NCI-H345 (cell line): ENCODE results near the gene RWDD2A.
A peak's percentile ranks its signal among the peaks of the same experiment; 100 is the strongest.
"Not testable (repeated sequence)": the region's sequence is repeated elsewhere in the genome, so short reads cannot be mapped to it uniquely, and the experiment has no call there.

Experiments used
- DNase-seq: peaks from one replicate; lab custom pipeline; 2025; lab: John Stamatoyannopoulos, UW

Gene RWDD2A

DNA sequence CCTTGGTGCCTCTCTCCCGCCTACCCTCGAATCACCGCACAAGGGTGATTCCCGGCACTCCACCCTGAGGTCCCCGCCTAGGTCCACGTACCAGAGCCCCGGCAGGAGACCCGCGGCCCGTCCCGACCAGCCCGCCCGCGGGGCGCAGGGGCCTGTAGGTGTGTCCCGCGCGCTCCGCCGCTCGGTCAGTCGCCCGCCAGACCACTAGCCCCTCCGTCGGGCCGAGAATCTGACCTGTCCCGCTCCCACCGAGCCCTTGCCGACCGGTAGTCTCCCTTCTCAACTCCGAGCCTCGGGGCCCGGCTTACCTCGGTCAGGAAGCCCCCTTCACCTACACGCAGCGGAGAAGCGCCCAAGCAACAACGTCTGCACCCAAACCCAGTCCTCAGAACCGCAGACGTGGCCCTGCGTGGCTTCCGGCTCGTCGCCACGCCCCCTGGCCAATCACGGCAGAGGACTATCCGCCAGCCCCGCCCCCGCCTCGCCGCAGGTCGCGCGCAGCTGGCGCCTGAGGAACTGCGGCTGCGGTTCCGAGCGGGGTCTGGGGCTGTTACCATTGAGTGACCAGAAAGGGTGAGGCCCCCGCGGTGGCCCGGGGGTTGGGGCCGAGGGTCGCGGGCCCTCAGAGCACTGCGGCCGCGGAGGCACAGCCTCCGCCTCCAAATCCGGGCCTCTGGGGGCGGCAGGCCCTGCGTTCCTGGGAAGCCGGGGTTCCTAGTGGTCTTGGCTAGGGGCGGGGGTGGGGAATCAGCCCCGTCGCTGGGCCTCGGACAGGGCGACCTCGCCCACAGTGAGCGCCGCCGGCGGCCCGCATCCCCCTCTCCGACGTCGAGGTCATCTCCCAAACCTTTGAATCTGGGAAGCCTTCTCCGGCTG, at the start of gene RWDD2A, which contains the start of gene PGM3:
RWDD2A (plus strand) TSS at position 487 of the 876 bp plus-strand sequence. CDS start 1,095 bp downstream, outside the sequence.
PGM3 (minus strand) TSS at position 395 of the 876 bp plus-strand sequence. CDS start 2,253 bp downstream, outside the sequence.
- DNase-seq = peak; percentile 93

DNA sequence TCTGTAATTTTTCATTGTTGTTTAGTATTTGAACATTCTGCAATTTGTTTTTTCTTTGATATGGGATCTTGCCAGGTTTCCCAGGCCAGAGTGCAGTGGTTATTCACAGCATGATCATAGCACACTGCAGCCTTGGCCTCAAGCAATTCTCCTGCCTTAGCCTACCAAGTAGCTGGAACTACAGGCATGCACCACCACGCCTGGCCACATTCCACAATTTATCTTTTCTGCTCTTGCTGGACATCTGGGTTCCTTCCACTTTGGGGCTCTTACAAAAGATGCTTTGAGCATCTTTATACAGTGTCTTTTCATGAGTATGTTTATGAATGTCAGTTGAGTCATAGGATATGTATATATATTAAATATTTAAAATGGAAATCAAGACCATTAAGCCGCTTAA, 42.0 kb upstream of the RWDD2A start:
- no peak for DNase-seq

DNA sequence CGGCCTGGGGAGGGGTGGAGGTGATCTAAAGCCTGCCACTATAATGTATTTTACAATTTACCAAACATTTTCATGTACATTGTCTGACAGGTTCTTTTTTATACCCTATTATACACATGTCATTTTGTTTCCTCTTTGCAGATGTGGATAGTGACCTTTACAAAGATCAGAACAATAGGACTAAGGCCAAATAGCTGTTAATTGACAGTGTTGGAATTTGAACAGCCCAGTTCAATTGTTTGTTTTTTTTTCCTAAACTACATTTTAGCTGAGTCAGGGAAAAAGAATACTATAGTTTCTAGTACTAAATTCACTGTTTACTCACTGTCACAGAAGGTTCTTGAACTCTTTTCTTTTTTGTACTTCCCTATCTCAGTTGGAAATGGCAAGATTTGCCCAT, 40.2 kb upstream of the RWDD2A start:
- no peak for DNase-seq

DNA sequence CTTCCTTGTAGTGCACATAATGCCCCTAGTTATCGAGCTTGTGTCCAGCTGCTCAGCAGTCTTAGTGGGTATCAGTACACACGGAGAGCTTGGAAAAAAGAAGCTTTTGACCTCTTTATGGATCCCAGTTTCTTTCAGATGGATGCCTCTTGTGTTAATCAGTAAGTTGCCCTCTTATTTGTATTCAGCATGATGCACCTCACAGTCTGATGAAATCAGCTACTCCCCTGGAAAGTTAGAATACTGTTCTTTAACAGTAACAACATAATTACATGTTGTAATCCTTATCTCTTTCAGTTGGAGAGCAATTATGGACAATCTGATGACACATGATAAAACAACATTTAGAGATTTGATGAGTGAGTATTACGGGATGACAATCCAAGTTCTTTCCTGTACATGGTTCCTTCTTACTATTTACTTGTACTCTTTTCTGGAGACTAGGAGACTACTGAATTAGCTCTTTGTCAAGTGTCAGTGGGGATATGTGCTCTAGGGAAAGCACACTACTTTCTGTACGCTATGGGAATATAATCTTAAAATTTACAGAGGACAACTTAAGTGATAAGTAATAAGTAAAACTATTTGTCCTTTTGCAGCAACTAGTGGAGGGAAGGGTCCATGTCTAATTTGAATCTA, 39.2 kb upstream of the RWDD2A start:
- no peak for DNase-seq

DNA sequence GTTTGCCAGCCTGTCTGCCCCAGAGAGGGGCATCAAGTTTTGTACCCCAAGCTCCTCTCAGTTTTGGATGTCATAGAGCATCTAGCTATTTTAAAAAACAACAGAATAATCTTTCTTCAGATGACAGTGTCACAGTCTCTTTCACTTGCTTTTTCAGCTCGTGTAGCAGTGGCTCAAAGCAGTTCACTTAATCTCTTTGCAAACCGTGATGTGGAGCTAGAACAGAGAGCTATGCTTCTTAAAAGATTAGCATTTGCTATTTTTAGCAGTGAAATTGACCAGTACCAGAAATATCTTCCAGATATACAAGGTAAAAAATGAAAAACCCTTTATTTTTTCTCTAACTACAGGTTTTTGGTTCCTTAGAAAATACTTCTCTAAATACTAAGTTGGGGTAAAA, 37.4 kb upstream of the RWDD2A start:
- no peak for DNase-seq

DNA sequence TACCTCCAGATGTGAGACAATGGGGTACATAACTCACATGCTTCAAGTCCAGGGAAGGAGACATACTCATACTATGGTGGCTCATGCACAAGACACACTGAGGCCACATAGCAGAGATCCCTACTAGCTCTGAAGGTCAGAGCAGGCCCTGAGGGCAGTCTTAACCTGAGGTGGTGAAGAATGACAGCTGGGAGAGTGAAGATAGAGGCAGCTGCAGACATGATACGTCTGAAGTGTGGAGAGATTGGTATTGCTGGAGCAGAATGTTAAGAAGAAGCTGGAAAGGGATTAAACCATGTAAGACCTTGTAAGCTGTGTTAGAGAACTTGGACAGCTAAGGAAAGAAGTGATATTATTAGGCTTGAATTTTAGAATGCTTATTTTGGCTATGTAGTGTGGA, 33.0 kb upstream of the RWDD2A start:
- DNase-seq = no peak

DNA sequence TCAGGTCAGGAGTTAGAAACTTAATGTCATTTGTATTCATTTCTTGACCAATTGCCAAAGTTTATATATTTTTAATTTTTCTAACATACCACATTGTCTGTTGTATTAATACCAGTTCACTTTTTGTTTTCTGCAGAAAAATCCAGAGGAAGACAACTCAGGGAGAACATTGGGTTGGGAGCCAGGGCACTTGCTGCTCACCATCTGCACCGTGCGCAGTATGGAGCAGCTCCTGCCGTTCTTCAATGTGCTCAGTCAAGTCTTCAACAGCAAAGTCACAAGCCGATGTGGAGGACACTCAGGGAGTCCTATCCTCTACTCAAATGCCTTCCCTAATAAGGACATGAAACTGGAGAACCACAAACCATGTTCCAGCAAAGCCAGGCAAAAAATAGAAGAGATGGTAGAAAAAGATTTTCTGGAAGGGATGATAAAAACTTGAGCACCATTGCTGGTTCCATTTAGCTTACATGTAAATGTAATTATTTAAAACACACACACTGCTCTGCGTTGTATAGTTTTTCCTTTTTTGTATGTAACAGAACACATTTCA, 25.4 kb upstream of the RWDD2A start:
- no peak for DNase-seq

DNA sequence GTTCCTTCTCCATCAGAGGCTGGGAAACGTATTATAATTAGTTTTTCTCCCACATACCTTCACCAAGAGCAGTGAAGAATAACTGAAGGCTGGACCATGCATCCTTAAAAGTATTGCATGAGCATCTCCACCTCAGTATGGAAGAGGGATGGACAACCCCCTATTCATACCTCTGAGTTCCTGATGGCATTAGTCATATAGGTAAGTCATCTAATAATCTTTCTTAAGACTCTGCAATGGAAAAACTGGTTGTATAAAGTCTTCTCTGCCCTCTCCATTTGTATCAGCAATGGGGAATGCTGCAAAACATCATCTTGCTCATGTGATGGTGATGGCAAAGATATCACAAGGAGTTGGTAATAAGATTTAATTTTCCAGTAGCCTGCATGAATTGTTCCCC, 24.6 kb upstream of the RWDD2A start:
- no peak for DNase-seq

DNA sequence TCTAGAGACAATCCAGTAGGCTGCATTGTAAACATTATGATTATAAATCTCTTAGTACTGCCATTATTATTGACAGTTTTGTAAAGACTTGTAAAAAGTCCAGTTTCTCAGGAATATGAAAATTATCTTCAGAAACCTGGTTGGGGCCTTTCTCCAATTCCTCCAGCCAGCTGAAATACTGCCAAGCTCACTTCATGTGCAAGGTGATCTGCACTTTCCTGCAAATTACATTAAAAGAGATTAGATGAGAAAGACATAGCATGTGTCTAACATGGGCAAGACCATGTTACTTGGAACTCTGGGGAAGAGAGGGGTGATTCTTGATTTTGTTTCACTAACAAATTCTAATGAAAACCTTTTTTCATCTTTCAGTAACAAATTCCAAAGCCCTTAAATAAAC, 24.1 kb upstream of the RWDD2A start:
- no peak for DNase-seq

DNA sequence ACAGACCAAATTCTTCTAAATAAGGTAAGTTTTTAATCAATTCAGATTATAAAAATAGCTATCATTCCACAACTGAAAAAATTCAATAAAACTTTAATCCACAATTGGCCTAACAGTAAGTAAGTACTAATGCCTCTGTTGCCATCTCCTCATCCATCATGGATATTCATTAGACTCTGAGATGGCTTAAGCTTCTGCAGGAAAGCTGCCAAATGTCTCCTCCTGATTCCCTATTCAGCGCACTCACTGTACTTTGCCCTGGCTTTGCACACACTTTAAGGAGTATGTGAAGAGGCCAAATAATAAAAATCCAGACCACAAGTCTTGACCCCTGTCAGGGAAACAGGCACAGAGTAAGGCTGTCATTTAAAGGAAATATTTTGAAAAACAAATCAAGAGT, 23.6 kb upstream of the RWDD2A start:
- no peak for DNase-seq

DNA sequence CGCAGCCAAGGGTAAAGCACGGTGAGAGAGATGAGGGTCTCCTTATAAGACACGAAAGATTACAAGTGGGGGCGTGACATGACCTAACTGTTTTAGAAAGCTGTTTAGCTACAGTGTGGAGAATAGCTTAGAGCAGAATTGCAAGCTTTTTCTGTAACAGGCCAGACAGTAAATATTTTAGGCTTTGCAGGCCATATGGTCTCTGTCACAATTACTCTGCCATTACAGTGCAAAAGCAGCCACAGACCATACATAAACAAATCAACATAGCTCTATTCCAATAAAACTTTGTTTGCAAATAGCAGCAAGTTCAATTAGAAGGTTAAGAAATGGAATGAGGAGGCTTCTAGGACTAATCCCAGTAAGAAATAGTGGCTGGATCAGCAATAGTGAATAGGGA, 16.9 kb upstream of the RWDD2A start:
- no peak for DNase-seq

DNA sequence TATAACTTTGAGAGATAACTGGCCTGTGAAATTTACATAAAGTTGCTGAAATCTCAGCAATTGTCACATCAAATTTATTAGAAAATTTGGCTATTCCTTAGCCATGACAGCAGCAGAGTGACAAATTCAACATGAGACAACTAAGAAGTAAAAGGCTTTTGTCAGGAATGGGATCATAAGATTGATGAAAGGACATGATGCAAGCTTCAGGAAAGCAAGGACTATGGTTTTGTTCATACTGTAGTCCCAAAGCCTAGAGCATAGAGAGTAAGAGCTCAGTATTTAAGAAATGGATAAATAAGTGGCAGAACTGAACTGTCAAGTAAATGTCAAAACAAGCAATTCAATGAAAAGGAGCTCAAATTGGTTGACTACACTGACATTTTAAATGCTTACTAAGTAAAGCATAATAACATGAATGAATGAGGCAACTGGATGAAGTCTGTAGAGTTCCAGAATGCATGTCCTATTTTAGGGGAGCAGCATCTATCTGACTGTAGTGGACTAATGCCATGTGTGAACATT, 12.7 kb upstream of the RWDD2A start:
- no peak for DNase-seq

DNA sequence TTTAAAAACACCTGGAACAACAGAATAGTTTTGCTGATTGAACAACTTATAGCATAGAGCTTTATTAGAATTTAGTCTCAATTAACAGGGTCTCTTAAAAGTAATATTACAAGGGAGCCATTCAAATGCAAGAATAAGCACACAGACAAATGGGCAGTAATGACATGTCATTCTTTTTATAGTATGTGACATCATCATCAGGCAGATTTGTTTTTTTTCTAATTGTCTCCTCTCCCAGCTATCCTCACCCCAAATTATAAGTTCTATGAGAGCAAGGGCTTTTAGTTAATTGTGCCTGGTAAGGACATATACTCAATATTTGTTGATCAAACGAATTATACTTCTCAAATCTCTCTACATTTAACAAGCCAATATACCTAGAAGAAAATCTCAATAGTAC, 11.0 kb upstream of the RWDD2A start:
- DNase-seq = no peak

DNA sequence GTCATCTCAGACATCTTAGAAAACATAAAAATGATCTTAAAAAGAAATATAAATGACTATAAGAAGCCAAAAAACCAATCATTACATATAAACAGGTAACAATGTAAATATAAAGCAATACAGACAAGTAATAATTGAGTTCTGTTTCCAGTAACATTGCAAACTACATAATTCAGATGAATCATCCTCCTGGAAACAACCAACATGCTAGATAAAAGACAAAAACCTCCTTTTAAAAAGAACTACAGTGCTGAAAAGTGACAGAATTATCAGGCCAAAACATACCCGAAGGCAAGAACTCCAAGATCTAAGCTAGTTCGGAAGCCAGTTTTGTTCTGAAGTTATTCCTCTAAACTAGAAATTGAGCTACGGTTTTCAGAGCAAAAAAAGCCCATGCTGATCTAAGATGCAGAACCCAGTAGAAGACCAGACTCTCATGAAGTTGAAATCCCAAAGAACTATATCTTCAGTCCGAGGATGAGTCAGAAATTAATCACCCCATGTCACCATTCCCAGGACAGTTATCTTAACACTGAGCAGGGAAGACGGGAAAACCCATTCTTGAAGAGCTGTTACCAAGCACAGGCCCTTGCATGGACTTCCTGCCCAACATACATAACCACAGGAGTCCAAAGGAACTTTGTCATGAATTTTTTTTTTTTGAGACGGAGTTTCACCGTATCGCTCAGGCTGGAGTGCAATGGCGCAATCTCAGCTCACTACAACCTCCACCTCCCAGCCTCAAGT, 9.9 kb upstream of the RWDD2A start:
- DNase-seq = no peak

DNA sequence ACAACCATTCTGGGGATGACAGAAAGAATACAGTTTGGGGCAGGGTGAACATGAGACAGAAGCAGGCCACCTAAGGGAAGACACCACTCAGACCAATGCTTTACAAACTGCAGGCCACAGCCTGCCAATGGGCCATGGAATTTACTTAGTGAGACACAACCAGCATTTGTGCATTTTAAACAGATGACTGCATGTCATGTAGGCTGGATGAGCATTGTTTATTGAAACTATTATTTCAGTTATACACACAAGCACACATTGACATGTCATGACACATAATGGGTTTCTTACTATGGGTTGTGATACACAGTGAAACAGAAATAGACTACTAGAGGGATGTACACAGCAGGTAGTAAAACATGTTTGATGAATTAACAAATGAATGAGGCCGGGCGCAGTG, 8.1 kb upstream of the RWDD2A start:
- DNase-seq = no peak

DNA sequence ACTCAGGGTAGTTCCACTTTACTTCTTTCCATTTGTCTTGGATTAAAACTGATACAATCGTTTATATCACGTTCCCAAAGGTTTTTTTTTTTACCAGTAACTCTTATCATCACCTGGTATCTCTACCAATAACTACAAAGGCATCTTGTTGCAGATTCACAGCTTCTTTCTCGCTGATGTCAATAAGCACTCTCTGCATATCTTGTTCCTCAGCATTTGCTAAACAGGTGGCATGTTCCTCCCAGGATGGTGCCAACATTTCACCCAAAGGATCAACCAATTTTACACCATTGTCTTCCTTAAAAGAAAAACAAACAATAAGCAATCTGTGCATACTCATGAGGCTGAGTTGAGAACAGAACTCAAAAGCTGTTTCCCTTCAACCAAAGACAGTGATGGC, 4.7 kb upstream of the RWDD2A start:
- DNase-seq = no peak

DNA sequence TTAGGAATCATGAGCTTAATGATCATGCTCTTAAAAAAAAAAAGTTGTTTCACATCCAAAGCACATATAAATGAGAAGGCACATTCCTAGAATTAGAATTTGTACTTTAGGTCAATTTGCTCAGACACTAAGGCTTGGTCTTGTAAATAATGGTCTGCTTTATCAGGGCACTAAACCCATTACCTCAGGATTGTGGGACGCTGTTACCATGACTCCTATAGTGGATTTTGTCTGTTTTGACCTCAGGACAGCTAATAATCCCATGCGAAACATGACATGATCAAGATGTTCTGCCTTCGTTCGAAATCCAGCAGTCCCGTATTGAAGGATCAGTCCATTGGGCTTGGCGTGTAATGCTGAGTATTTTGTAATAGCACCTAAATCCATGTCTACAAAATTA, 2.5 kb upstream of the RWDD2A start:
- DNase-seq = no peak

DNA sequence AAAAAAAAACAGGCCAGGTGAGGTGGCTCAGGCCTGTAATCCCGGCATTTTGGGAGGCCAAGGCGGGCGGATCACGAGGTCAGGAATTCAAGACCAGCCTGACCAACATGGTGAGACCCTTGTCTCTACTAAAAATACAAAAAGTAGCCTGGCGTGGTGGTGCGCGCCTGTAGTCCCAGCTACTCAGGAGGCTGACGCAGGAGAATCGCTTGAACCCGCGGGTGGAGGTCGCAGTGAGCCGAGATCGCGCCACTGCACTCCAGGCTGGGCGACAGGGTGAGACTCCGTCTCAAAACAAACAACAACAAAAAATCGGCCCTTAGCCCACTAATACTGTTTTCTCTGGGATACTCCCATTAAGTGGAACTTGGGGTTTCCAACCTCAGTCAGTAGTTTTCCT, 1.2 kb upstream of the RWDD2A start:
- DNase-seq = not testable (repeated sequence)

DNA sequence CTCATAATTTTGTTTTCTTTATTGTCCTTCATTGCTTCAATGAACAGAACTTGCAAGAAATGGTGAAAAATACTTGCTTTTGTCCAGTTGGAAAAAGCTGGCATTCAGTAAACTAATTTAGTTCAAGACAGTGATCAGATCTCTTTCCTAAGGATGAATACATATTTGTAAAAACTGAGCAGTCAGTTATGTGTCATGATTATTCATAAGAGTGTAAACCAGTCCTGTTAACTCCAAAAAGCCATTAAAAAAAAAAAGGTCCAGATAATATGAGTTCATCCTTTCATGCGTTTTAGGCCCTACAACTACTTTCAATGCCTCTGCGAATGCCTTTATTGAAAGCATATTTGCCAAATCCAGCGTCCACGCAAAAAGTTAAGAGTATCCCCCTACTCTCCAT, 701 bp upstream of the RWDD2A start:
- DNase-seq = no peak

DNA sequence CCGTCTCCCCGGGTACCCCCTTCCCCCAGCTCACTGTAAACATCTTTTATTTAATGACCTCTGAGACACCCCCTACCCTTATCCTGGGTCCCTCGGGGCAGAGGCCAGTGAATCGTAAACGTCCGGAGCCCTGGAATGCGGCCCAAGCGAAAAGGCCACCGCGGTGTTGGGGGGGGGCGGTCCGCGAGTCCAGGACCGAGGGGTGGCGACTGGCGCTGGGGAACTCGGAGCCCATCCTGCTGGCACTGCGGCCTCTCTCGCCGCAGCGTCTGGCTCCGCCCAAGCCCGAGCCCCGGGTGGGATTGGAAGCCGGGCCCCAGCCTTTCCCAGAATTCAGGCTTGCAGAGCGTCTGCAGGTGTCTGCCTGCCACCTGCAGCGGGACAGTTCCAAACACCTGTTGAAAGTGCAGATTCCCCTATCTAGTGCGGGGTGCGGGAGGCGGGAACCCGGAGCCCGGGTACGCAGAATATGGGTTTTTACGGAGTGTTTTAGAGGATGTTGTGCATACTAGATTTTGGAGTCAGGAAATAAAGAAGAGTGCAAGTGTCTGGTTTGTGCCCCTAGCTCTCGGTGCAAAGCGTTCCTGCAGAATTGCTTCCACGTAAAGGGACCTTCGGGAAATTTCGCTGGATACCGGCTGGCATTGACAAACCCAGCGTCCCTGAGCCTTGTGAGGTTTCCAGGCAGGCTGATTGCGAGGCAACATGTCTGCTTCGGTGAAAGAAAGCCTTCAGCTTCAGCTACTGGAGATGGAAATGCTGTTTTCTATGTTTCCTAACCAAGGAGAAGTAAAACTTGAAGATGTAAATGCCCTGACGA, 800 bp downstream of the RWDD2A start:
- peak; percentile 72 for DNase-seq

DNA sequence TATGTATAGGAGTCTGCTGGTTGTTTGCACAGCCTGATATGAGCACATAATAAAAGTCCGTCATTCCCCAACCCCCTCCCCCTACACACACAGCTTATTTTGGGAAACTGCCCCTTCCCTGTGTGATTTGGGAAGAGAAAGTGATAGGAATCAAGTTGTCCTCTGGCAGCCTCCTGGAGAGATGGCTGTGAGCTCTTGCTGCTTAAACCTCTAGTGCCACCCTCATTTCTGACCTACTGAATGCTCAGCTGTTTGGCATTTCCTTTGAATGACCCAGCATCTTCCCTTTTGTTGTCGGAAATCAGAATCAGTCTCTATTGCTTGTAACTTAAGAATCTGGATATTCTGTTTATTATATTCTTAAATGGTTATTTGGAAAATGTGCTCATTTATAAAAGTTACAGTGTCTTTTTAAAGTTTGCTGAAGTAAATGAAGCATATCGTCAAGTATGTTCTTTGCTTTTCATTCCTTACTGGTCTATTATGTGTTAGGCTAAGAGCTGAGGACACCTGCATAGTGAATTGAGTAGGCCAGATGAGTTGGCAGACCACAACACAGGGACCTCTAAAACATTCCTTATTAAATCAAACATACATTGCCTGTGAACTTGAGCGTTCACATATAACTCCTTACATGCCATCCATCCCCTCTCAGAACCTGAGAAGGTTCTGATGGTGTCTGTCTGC, 5.5 kb downstream of the RWDD2A start:
- DNase-seq = no peak
